GM18870 (cell line): ENCODE results near the gene NELL1.

Experiments used
- ATAC-seq: cut with Tn5 transposase; IDR thresholded peaks from one replicate; pipeline ENCODE4 v1.9.1; 2021; ENCODE audit warnings: moderate library complexity; ENCODE audit not compliant: unreplicated experiment

NELL1 gene

DNA sequence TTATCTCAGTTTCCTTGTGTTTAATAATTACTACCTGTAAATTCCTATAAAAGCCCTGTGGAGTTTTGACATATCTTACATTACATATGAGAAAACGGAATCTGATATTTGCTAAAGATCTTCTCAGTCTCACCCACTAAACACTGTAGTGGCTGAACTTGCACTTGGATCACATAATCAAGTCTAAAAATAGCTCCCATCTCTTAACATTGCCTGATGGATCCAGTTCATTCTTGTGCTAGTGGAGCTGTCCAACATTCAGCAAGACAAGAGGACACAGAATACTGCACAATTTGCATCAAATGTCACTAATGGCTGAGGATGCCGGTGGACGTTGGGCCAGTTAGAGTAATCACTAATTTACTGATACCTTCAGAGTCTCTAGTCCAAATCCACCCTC, 953.6 kb downstream of the NELL1 start:
- no peak for ATAC-seq
